Right ventricle myocardium superior (tissue), 1 donor: Measurements from ENCODE around the gene PANX1. TPM values are rescaled to one million over a fixed set of nuclear protein-coding genes. Genes with fewer than 3 reads are reported as not detected.

Experiments used
- ATAC-seq: fragments of 200-7000 bp; cut with Tn5 transposase; one replicate; pipeline ENCODE4 v1.9.1; 2020; ENCODE audit warnings: mild to moderate bottlenecking; ENCODE audit not compliant: poor library complexity
- DNase-seq: peaks from one replicate; pipeline ENCODE4 v3.0.0-alpha.2; 2020
- intact Hi-C: fragments of 100-400 bp; cut with DNase I; formaldehyde crosslinking; loops from one replicate; pipeline ENCODE4 v1.11.2; 2022
- total RNA-seq: library from RNA; stranded (reverse); fragmentation: NEBNext Ultra II Directional; extraction: Animal tissue kit (Norgen Biotek cat#: 25700); gene quantifications from one replicate; pipeline ENCODE4 v1.2.1, GENCODE V29; 2021
- donor health status: DM: no; HTN: yes; CAD: no; lungs with severe emphysema.

Gene PANX1
- total RNA-seq, 1 donor from 2014 or later: 21.7 TPM

- ATAC-seq: no peak
- intact Hi-C loops: no loop called here
- DNase-seq: no peak
These were observed 74.4 kb downstream of the PANX1 start for GRCh38 chr11:94203070-94203469.

DNA sequence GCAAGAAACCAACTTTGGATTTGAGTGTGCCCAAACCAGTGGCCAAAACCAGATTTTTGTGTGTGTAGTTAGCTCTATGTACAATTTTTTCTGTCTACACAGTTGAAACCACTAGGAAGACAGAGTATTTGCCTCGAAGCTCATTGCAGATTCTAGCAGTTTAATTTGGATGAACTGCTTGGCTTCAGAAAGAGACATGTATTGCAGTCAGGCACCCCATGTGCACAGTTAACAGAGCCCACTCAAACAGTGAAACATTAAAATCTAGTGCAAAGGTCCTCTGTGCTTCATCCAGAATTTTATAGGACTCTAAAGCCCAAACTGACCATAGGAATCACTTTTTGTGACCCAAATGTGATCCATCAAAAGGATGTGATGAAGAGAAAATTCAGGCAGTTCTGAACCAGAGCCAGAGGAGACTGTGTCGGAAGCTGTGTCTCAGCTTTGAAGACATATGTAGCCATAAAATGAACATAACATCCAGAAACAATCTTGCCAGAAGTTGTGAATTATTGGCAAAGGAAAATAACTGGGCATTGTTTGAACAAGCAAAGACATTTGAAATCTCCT lies 82.7 kb downstream of the PANX1 start:
- DNase-seq (no peak), ATAC-seq (no peak)
- intact Hi-C loops: no loop called here

- DNase-seq: no peak
- no peak for ATAC-seq
- intact Hi-C loops: no loop called here
These were observed 84.3 kb downstream of the PANX1 start for GRCh38 chr11:94212898-94213297.

- intact Hi-C loops: no loop called here
- DNase-seq: no peak
- ATAC-seq: no peak
These were observed 89.1 kb downstream of the PANX1 start for GRCh38 chr11:94217705-94218104.

DNA sequence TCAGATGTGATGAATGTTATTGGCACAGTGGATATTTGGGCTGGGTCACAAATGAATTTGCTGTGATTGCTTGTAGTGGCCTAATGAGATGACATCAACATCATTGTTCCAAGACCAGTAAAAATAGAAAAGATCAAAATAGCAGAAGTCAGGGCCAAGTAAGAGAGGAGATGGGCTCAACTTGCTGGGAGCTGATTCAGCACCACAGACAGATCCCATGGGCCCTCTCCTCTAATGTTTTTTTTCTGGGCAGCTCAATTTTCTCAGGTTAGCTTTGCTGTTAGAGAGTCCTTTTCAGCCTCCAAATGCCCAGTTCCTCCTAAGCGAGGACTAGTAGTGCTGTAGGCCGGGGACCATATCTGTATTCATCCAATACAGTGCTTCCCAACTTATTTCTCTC lies 89.7 kb downstream of the PANX1 start:
- no peak for ATAC-seq
- intact Hi-C loops: no loop called here
- DNase-seq: no peak

- DNase-seq: no peak
- intact Hi-C loops: no loop called here
These were observed 91.1 kb downstream of the PANX1 start for GRCh38 chr11:94219771-94220170.

DNA sequence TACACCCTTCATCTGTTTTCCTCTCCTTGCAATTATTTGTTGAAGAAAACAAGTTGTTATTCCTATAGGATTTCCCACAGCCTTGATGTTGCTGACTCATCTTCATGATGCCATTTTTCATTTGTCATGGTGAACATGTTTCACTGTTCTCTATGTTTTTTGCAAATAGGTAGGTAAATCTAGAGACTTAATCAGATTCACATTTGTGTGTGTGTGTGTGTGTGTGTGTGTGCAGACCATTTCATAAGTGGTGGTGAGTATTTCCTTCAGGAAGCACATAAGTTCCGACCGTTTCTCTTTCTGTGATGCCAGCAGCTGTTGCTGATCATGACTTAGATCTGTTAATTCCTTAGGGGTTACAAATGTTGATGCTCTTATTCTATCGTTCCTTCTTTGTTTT lies 95.4 kb downstream of the PANX1 start:
- no peak for DNase-seq
- intact Hi-C loops: no loop called here
- no peak for ATAC-seq

More at GRCh38 chr11:94219771-94220170, 91.1 kb downstream of the PANX1 start:
- ATAC-seq: no peak

Other genes with a start within 250 kb of the PANX1 start
- gene HEPHL1, start 107.5 kb upstream of the PANX1 start, total RNA-seq: not detected
- gene IZUMO1R, start 175.7 kb downstream of the PANX1 start, total RNA-seq: not detected